Endothelial cell of umbilical vein (primary cell): Measurements from ENCODE around the gene NHP2. TPM values are rescaled to one million over a fixed set of nuclear protein-coding genes. Genes with fewer than 3 reads are reported as not detected.

Experiments
- BruUV-seq: library from RNA; stranded (reverse); fragments of 400-500 nt; replicated peaks from 2 replicates; lab custom pipeline; 2021; lab: Mats Ljungman, UMichigan
- CTCF ChIA-PET: fragments of 300-600, 350-600 bp; sonication (Branson Sonifier 250); formaldehyde crosslinking; loops from one replicate; lab custom pipeline; 2021; ENCODE audit warnings: antibody characterized with exemption, inconsistent platforms; lab: Charles Lee
- POLR2A ChIA-PET: fragments of 300-600, 350-600 bp; sonication (Branson Sonifier 250); formaldehyde crosslinking; loops from one replicate; lab custom pipeline; 2021; ENCODE audit warnings: antibody characterized with exemption, inconsistent platforms; lab: Charles Lee
- DNase-seq: peaks from one replicate; pipeline ENCODE4 v3.0.0-alpha.2; 2011; ENCODE audit warnings: low read depth, low spot score
- FAIRE-seq: peaks from 2 replicates; lab custom pipeline; 2011; peaks lifted over from hg19 to GRCh38; lab: Jason Lieb, UNC
- H2AFZ ChIP-seq: 2 replicates; pipeline ENCODE4 v1.6.0; 2012; ENCODE audit warnings: low read depth, low read length, control low read depth, inconsistent platforms
- H3K27ac ChIP-seq: 2 replicates; pipeline ENCODE4 v1.5.1; 2011; ENCODE audit warnings: low read depth, mild to moderate bottlenecking, control low read depth, low read length, moderate library complexity; ENCODE audit not compliant: insufficient read depth
- H3K27me3 ChIP-seq, 2 experiments: 2 replicates each; pipeline versions ENCODE4 v1.6.0 to v1.6.1; 2011; ENCODE audit warnings: low read length in 2 of 2, mixed read lengths in 1 of 2; ENCODE audit not compliant: control insufficient read depth in 2 of 2, insufficient read depth in 2 of 2
- H3K36me3 ChIP-seq, 2 experiments: 2 replicates in 1 of 2; 3 replicates in 1 of 2; pipeline ENCODE4 v1.5.1; 2011; ENCODE audit warnings: low read length in 2 of 2, mild to moderate bottlenecking in 1 of 2, moderate library complexity in 1 of 2; ENCODE audit not compliant: control insufficient read depth in 2 of 2, insufficient read depth in 2 of 2; ENCODE audit errors: extremely low read depth in 1 of 2
- H3K4me1 ChIP-seq: 3 replicates; pipeline ENCODE4 v1.5.1; 2011; ENCODE audit warnings: mild to moderate bottlenecking, low read length; ENCODE audit not compliant: control insufficient read depth, insufficient read depth; ENCODE audit errors: extremely low read depth
- H3K4me2 ChIP-seq: 2 replicates; pipeline ENCODE4 v1.6.1; 2011; ENCODE audit warnings: low read length, control low read depth, mixed read lengths; ENCODE audit not compliant: insufficient read depth
- H3K4me3 ChIP-seq, 3 experiments: fragments of 200-600 bp in 1 of 3; sonication (generic), shearing (Covaris generic) in 1 of 3; replicated peaks in 1 of 3; 2 replicates each; pipeline ENCODE4 v1.5.1; 2011 to 2016; ENCODE audit warnings: control low read depth in 3 of 3, low read length in 3 of 3, mild to moderate bottlenecking in 2 of 3, inconsistent platforms in 1 of 3, low read depth in 1 of 3, moderate library complexity in 1 of 3; ENCODE audit not compliant: insufficient read depth in 1 of 3
- H3K79me2 ChIP-seq: 2 replicates; pipeline ENCODE4 v1.6.0; 2012; ENCODE audit warnings: low read length, inconsistent platforms; ENCODE audit not compliant: control insufficient read depth, insufficient read depth
- H3K9ac ChIP-seq: replicated peaks from 2 replicates; pipeline ENCODE3; 2011; ENCODE audit warnings: low read length, control low read depth; ENCODE audit not compliant: insufficient read depth; ENCODE audit errors: extremely low read depth
- H3K9me1 ChIP-seq: replicated peaks from 3 replicates; pipeline ENCODE4 v1.6.0; 2011; ENCODE audit warnings: mild to moderate bottlenecking, low read length; ENCODE audit not compliant: control insufficient read depth, insufficient read depth; ENCODE audit errors: extremely low read depth
- H3K9me3 ChIP-seq: replicated peaks from 2 replicates; pipeline ENCODE4 v1.5.1; 2012; ENCODE audit warnings: low read length, inconsistent platforms; ENCODE audit not compliant: control insufficient read depth, insufficient read depth
- H4K20me1 ChIP-seq: replicated peaks from 2 replicates; pipeline ENCODE3; 2011; ENCODE audit warnings: mild to moderate bottlenecking, low read length; ENCODE audit not compliant: control insufficient read depth, insufficient read depth; ENCODE audit errors: extremely low read depth
- CTCF ChIP-seq, 2 donors: IDR thresholded peaks; 1 replicate in 1 of 2; 2 replicates in 1 of 2; pipeline ENCODE4 v1.5.1; 2011; ENCODE audit warnings: low read length in 2 of 2, mild to moderate bottlenecking in 2 of 2, moderate library complexity in 2 of 2, control low read depth in 1 of 2, inconsistent platforms in 1 of 2, low read depth in 1 of 2; ENCODE audit not compliant: insufficient read depth in 1 of 2; ENCODE audit errors: extremely low read depth in 1 of 2
- JUN ChIP-seq: IDR thresholded peaks from 2 replicates; pipeline ENCODE4 v1.6.1; 2011; ENCODE audit warnings: borderline replicate concordance, low read depth; ENCODE audit not compliant: insufficient read length, insufficient read depth
- POLR2AphosphoS5 ChIP-seq: IDR thresholded peaks from 2 replicates; pipeline ENCODE4 v1.6.1; 2012; ENCODE audit warnings: low read depth, mild to moderate bottlenecking, control low read depth, low read length, moderate library complexity; ENCODE audit not compliant: insufficient read depth
- dilution Hi-C: fragments of 300-500 bp; cut with MboI; formaldehyde crosslinking; loops from one replicate; pipeline ENCODE4 v1.15.0; 2019; ENCODE audit warnings: low sequenced_read_pairs; ENCODE audit not compliant: extremely low pct_ligation_motif_present
- intact Hi-C: fragments of 100-400 bp; cut with micrococcal nuclease; formaldehyde crosslinking; loops from one replicate; pipeline ENCODE4 v1.10.0; 2022
- polyA plus RNA-seq, 4 experiments: library from polyadenylated mRNA; depleted of rRNA in 3 of 4; stranded (reverse) in 3 of 4; unstranded in 1 of 4; fragments of >200 nt; gene quantifications; 2 replicates each; pipeline versions ENCODE4 v1.2.1 to v1.2.3, GENCODE V29; 2011 to 2012; ENCODE audit warnings: missing spikeins in 1 of 4
- total RNA-seq: library from RNA; stranded (reverse); gene quantifications from 2 replicates; pipeline ENCODE4 v1.2.3, GENCODE V29; 2021
- TF ChIP-seq, protein P1 (sequence below): IDR thresholded peaks from 2 replicates; pipeline ENCODE4 v1.6.1; 2011; ENCODE audit not compliant: insufficient read depth, insufficient read length

Gene NHP2
- total and polyA plus RNA-seq, 2 donors (not counting 3 experiments of a cell fraction or from before 2014, with no cell fraction given): 205 to 220 TPM

DNA sequence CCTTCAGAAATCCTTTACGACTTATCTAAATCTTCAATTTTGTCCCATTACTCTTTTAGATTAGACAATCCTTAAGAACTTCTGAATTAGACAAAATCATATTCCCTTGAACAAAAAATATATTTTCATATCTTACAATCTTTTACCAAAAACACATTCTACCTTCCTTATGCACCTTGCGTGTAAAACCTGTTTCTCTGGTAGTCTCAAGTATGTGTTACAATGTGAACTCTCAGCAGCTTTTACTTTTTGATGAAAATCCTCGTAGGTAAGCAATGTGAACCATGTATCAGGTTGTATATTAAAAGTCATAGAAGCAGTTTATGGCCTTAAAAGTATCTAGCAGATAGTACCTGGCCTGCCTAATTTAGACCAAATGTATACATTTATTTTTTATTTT is 20.8 kb upstream of the NHP2 start:
- no peak for DNase-seq
- TF ChIP-seq, protein P1, sequence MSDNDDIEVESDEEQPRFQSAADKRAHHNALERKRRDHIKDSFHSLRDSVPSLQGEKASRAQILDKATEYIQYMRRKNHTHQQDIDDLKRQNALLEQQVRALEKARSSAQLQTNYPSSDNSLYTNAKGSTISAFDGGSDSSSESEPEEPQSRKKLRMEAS: no peak
- no peak for TF ChIP-seq CTCF (IDR thresholded peaks at IDR 0.05; ENCODE audit: extremely low read depth in 1 of 2, insufficient read depth in 1 of 2, low read depth in 1 of 2, low read length in 2 of 2)
- no peak for TF ChIP-seq POLR2AphosphoS5
- no peak for TF ChIP-seq JUN
- H3K4me3 ChIP-seq: no peak overlapping the region
- H3K9ac ChIP-seq: no peak overlapping the region
- ChIA-PET POLR2A (no interaction called here), CTCF (no interaction called here)
- H3K9me1 ChIP-seq: no peaks in the 10 kb centered on the region
- H3K27ac ChIP-seq: no peak overlapping the region
- H3K4me1 ChIP-seq: no peaks in the 10 kb centered on the region
- H2AFZ ChIP-seq: no peak overlapping the region
- BruUV-seq: no TSS peak
- H3K4me2 ChIP-seq: no peak overlapping the region
- intact Hi-C loops (no loop called here), dilution Hi-C loops (no loop called here)
- no peak for FAIRE-seq
- peaks cover 0 to 6% of the 10 kb centered on the region in 2 experiments for H3K27me3 ChIP-seq
- H3K79me2 ChIP-seq: no peaks in the 10 kb centered on the region
- no peaks in the 10 kb centered on the region for H3K36me3 ChIP-seq
- H3K9me3 ChIP-seq: no peaks in the 10 kb centered on the region
- H4K20me1 ChIP-seq: no peaks in the 10 kb centered on the region

GRCh38 chr5:178170455-178170854 is 16.8 kb upstream of the NHP2 start:
- H3K27me3 ChIP-seq: peaks cover 4 to 7% of the 10 kb centered on the region in 2 experiments
- ChIA-PET CTCF (no interaction called here), POLR2A (no interaction called here)
- no peaks in the 10 kb centered on the region for H3K4me1 ChIP-seq
- BruUV-seq: no TSS peak
- FAIRE-seq (no peak), DNase-seq (no peak)
- intact Hi-C loops (no loop called here), dilution Hi-C loops (no loop called here)
- no peak overlapping the region for H3K27ac ChIP-seq
- H3K9ac ChIP-seq: no peak overlapping the region
- H2AFZ ChIP-seq: no peak overlapping the region
- no peak overlapping the region for H3K4me3 ChIP-seq
- H3K4me2 ChIP-seq: no peak overlapping the region
- no peaks in the 10 kb centered on the region for H4K20me1 ChIP-seq
- H3K9me3 ChIP-seq: no peaks in the 10 kb centered on the region
- no peaks in the 10 kb centered on the region for H3K36me3 ChIP-seq
- no peaks in the 10 kb centered on the region for H3K9me1 ChIP-seq
- TF ChIP-seq, protein P1: no peak
- no peaks in the 10 kb centered on the region for H3K79me2 ChIP-seq
